Eye (tissue), 1 donor: Measurements from ENCODE around the gene CPED1.
"Not testable (repeated sequence)": the region's sequence is repeated elsewhere in the genome, so short reads cannot be mapped to it uniquely, and the experiment has no call there.

Source experiments
- DNase-seq: peaks from one replicate; pipeline ENCODE4 v3.0.0-alpha.2; 2015

CPED1 gene

DNA sequence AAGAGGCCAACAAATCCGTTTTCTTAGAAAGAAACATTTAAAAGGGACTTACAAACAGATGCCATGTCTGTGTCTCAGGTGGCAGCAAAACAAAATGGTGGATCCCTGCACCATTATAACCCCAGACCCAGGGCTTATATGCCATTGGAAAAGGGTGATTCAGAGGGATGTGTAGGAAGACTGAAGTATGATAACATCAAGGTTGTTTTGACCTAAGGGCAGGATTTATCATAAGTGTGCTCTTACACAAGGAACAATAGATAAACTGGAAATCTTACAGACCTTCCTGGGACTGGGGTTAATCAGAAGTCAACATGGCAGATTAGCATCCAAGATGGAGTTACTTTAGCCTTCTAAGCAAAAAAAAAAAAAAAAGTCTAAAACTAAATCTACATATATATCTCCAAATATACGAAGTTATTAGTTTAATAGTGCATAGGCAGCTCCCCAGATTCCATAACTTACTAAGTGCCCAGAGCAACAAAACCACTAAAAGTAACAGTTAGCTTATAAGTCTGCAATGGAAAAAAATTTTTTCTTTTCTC lies 306.0 kb downstream of the CPED1 start:
- no peak for DNase-seq

GRCh38 chr7:121297843-121298242 lies 309.3 kb downstream of the CPED1 start:
- DNase-seq: no peak

DNA sequence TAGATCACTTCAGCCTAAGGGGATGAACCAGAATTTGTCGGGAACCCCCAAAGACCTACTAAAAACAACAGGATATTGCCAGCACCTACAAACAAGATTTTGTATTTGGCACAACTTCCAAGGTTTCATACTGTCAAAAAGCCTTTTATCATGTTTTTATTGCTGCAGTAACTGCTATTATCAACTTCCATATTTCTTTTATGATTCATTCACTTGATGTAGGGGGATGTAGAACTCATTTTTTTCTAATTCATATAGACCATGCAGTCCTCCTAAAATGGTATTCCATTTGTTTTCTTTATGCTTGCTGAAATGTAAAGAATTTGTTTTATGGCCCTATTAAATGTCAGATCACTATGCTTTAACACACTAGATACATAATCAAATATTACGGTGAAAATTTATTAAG lies 310.3 kb downstream of the CPED1 start:
- no peak for DNase-seq

GRCh38 chr7:121300685-121301420 lies 312.3 kb downstream of the CPED1 start:
- DNase-seq: no peak

DNA sequence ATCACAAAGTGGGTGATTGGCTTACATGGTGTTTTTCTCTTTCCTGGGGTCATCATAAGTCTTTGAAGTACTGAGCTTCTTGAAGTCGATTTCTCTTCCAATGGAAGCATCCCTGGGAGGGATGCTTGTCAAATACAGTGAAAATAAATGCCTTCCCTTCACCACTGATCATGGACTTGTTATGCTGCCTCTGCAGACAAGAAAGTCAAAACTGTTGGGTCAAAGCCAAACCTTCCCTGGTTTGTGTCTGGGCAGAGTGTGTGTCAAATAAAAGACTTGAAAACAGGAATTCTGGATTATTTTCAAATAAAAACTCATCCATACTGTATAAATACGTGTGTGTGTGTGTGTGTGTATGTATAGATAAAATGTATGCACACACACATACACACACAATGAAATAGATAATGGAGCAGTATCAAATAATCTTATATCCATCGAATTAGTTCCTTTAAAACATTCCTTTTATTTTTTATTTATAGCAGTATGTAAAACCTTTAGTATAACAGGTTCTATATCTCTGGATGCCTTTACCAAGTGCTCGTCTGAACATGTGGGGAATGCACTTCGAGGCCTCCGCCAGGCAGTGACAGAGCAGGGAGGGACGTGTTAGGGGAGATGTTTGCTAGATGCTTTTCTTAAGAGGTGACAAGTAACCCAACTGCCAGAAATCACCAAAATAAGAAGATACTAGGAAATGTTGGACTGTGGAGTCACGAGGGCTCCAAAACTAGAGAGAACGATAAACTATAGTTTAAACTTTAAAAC lies 313.1 kb downstream of the CPED1 start:
- peak; percentile 43 for DNase-seq

GRCh38 chr7:121302214-121302745 lies 313.8 kb downstream of the CPED1 start:
- no peak for DNase-seq

DNA sequence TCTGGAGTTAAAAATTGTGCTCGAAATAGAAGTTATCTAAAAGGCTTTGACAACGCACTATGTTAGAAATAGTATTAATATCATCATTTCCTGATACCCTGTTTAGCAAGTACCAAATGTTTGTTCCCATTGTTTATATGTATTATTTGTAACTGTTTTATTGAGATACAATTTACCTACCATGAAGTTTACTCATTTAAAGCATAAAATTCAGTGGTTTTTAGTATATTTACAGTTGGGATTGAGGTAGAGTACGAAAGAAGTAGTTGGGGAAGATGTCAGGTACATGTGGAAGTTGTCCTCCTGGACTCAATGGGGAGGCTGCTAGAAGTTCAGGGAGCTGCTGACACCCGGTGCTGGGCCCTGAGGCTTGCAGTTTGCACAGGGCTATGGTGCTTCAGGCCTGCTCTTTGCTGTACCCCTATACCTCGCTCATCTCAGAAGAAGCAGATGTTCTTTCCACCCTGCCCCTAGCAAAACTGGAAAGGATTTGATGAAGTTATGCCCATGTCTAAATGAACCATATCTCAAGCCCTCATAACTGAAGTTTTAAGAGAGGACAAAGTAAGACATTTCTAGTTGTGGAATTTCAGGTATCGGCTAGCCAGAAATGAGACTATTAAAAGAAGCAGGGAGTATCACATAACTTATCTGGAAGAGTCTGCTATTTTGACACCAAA lies 315.1 kb downstream of the CPED1 start:
- no peak for DNase-seq

DNA sequence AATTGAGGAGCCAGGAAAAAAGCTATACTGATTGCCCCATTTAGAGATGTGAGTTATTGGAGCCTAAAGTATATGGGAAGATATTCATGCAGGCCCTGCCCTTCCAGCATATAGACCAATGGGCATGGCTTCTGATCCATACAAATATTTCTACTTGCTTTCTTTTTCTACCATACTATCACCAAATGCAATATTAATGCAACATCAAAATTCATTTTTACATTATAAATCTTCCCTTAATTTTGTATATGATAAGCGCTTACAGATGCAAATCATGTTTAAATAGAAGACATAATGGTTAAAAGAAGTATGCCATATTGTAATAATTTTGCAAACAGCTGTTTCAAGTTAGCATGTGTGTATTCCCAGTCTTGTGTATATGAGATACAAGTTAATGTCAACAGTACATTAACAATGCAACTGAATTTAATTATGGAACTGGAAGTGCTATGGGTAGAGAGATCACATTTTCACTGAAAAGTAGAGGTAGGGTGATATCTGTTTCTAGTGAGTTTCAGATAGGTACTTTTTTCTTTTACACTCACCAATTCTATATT lies 315.7 kb downstream of the CPED1 start:
- peak; percentile 51 for DNase-seq

DNA sequence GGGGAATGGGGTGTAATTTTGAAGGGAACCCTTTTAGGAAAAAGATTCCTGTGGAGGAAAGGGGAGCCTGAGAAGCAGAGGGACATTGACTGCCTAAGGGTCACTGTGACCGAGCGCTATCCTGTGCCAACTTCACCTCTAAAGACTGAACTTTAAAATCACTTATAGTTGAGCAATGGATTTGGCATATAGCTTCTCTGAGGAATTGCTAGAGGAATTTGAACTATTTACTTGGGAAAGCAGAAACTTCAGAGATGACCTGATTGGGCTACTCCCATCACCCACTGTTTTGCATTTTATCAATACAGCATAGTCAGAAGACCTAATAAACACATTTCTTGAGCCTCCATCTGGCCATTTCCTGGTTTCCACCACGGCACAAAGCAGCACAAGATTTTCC lies 316.6 kb downstream of the CPED1 start:
- no peak for DNase-seq

GRCh38 chr7:121306565-121306964 lies 318.1 kb downstream of the CPED1 start:
- no peak for DNase-seq

GRCh38 chr7:121307021-121307574 lies 318.6 kb downstream of the CPED1 start:
- DNase-seq: no peak

DNA sequence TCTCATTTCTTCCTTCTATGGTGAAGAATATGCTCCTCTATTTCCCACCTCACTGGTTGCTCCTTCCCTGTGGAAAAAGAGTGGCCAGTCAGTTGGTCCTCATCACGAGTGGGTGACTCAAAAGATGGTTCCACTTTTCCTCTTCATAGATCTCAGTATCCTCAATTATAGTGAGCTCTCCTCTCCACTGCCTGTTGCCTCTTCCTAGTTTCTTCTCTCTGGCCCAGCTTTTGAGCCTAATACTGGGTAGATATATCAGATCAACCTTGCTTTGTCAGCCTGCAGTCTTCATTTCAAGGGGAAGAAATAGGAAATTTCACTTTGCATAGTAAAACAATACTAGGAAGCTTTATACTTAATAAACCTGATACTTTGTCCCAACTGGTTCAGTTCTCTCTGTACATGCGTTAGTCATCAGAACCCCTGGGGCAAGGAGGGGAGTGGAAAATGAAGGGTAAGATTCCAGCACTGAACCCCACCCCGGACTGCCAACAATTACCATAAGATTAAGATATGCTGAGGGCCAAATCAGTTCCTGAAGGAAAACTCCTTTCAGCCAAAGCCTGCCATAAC lies 324.8 kb downstream of the CPED1 start:
- no peak for DNase-seq

DNA sequence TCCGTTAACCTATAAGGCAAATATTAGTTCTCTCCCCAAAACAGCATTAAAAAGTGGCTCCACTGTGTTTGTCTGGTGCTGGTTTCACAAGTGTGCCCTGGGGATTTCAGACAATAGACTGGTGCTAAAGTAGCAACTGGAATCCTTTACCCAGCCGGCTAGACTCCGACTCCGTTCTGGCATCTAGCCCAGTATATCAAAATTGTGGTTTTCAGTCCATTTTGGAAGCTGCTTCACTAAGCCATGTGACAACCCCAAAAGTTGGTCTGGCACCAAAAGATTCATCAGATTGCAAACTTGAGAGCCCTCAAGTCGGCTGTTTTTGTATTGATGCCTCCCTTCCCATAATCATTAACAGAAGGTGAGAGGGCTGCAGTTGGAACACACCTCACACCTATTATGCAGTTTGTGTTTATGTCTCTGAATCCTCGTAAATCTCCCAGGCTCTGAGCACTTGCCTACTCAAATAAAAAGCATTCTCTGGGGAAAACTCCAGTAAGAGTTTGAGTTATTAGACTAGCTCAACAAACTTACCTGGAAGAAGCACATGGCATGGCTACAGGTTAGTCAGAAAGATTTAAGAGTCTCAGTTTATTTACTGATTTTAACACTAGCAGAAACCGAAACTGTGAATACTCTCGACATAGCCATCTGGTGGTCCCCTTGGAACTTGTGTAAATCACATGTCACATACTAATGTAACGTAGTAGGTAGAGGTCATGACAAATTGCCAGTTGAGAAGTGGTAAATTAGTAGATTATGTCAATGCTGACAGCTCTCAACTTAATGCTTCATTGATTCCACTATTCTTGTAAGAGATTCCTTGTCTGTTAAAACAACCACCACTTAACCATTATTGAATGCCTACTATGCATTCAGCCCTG lies 325.5 kb downstream of the CPED1 start:
- DNase-seq: peak; percentile 62

DNA sequence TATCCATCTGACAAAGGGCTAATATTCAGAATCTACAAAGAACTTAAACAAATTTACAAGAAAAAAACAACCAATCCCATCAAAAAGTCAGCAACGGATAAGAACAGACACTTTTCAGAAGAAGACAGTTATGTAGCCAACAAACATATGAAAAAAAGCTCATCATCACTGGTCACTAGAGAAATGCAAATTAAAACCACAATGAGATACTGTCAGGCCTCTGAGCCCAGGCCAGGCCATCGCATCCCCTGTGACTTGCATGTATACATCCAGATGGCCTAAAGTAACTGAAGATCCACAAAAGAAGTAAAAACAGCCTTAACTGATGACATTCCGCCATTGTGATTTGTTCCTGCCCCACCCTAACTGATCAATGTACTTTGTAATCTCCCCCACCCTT lies 326.7 kb downstream of the CPED1 start:
- DNase-seq: not testable (repeated sequence)

- DNase-seq: no peak
These were observed 333.9 kb downstream of the CPED1 start for GRCh38 chr7:121322460-121322859.

DNA sequence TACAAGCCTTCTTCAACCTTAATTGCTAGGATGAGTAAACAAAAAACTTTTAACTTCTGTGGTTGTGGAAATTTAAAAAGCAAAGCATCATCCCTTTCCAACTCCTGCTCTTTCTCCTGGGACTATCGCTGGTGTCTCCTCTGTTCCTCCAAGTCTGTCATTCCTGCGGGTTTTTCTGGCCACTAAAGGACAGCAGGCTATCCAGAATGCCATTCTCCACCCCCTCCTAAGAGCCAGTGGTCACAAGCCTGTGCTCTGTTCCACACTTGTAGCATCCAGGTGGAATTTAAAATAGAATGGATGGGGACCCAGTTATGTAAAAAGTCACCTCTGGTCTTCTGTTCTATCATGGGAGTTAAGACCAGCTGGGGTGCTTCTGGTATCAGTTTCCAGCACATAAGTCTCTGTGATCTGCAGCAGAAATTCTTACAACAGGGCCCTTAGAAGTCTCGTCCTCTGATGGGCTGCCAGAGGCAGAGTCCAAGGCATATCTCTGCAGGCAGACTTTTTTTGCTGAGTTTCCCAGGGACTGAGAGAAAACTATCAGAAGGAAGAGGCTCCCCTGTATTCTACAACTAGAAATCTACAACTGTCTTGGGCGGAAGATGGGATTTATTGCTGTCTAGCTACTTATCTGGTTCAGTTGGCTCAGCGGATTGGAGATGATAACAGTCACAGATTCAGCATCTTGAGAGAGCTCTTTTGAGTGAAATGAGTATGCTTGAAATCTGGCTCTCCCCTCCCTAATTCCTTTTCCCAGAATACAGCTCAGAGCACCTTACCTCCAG lies 335.2 kb downstream of the CPED1 start:
- DNase-seq: no peak

DNA sequence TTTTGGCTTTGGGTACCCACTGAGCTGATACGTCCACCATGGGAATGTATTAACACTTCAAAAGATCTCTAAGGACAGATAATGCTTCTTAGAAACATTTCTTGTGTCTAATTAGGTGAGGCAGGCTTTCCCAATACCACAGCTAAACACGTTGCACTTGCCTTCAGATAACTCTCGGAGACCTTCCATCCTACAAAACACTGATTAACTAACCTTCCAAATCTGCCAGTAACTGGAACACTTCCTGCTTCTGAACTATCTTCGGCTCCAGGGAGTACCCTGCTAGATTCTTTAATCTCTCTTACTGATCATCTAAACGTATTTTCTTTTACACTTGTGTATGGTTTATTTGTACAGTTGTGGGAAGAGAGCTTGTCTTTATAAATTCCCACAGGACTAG lies 339.2 kb downstream of the CPED1 start:
- DNase-seq: no peak

GRCh38 chr7:121328508-121329190 lies 340.1 kb downstream of the CPED1 start, which contains the start of gene WNT16:
TSS of gene WNT16 (plus strand) at chr7:121329000. CDS start at chr7:121329293, 293 bp downstream.
- DNase-seq: peak; percentile 75
